Activated gamma-delta T cell treated with anti-CD3 and anti-CD28 coated beads, Interleukin-2, amount 50 U/mL, for 16 hours (primary cell): ENCODE measurements around the gene FAM25G.
"Not testable (repeated sequence)": the region's sequence is repeated elsewhere in the genome, so short reads cannot be mapped to it uniquely, and the experiment has no call there.

Source experiments
- DNase-seq: peaks from one replicate; pipeline ENCODE4 v3.0.0-alpha.2; 2020; ENCODE audit warnings: low read depth

The FAM25G gene

GRCh38 chr10:47465216-47465917 lies 26.1 kb downstream of the FAM25G start:
- not testable (repeated sequence) for DNase-seq

GRCh38 chr10:47462577-47463358 lies 28.7 kb downstream of the FAM25G start:
- DNase-seq = not testable (repeated sequence)

- DNase-seq = not testable (repeated sequence)
Observed at GRCh38 chr10:47461261-47461687, 30.2 kb downstream of the FAM25G start.

GRCh38 chr10:47458466-47459154 lies 32.9 kb downstream of the FAM25G start:
- no peak for DNase-seq

- no peak for DNase-seq
Observed at GRCh38 chr10:47457826-47458225, 33.7 kb downstream of the FAM25G start.

- no peak for DNase-seq
Observed at GRCh38 chr10:47457528-47457820, 34.0 kb downstream of the FAM25G start.

GRCh38 chr10:47456794-47457527 lies 34.5 kb downstream of the FAM25G start:
- DNase-seq = no peak

GRCh38 chr10:47456079-47456785 lies 35.3 kb downstream of the FAM25G start:
- DNase-seq = no peak

GRCh38 chr10:47455350-47456078 lies 36.0 kb downstream of the FAM25G start:
- not testable (repeated sequence) for DNase-seq

GRCh38 chr10:47454780-47455058 lies 36.8 kb downstream of the FAM25G start:
- DNase-seq = no peak

GRCh38 chr10:47454008-47454779 lies 37.3 kb downstream of the FAM25G start:
- no peak for DNase-seq

- no peak for DNase-seq
Observed at GRCh38 chr10:47453141-47454007, 38.1 kb downstream of the FAM25G start.

- DNase-seq = no peak
Observed at GRCh38 chr10:47452495-47453140, 38.9 kb downstream of the FAM25G start.

GRCh38 chr10:47451998-47452494 lies 39.5 kb downstream of the FAM25G start:
- DNase-seq = no peak

GRCh38 chr10:47451273-47451997 lies 40.1 kb downstream of the FAM25G start:
- DNase-seq = no peak

- no peak for DNase-seq
Observed at GRCh38 chr10:47450442-47450841, 41.1 kb downstream of the FAM25G start.

GRCh38 chr10:47449979-47450378 lies 41.5 kb downstream of the FAM25G start:
- no peak for DNase-seq
